Erythroblast (primary cell): ENCODE data around the gene AMMECR1L.

Experiments used
- GATA1 ChIP-seq: IDR thresholded peaks from 2 replicates; pipeline ENCODE4 v1.6.1; 2011; ENCODE audit warnings: low read depth, mild to moderate bottlenecking, control low read depth, low read length, moderate library complexity
- POLR2A ChIP-seq: IDR thresholded peaks from 2 replicates; pipeline ENCODE4 v1.6.1; 2011; ENCODE audit warnings: mild to moderate bottlenecking, low read length

DNA sequence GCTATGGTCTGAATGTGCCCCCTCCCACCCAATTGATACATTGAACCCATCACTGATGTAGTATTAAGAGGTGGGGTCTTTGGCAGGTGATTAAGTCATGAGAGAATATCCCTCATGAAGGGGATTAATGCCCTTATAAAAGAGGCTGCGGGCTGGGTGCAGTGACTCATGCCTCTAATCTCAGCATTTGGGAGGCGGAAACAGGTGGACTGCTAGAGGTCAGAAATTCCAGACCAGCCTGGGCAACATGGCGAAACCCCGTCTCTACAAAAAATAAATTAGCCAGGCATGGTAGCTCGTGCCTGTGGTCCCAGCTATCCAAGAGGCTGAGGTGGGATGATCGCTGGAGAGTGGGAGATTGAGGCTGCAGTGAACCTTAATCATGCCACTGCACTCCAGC is 42.1 kb downstream of the AMMECR1L start:
- no peak for TF ChIP-seq POLR2A
- no peak for TF ChIP-seq GATA1
